MG63 (cell line): ENCODE results near the gene REP15. TPM values are rescaled to one million over a fixed set of nuclear protein-coding genes. Genes with fewer than 3 reads are reported as not detected.
"Not testable (repeated sequence)": the region's sequence is repeated elsewhere in the genome, so short reads cannot be mapped to it uniquely, and the experiment has no call there.

Experiments used
- DNase-seq: peaks from one replicate; pipeline ENCODE4 v3.0.0-alpha.2; 2020
- H3K27me3 ChIP-seq: fragments of 250-450 bp; sonication (Bioruptor Pico); 2 replicates; pipeline ENCODE4 v1.5.1; 2020; ENCODE audit warnings: mild to moderate bottlenecking, moderate library complexity
- H3K36me3 ChIP-seq: fragments of 250-450 bp; sonication (Bioruptor Pico); 2 replicates; pipeline ENCODE4 v1.5.1; 2020; ENCODE audit warnings: mild to moderate bottlenecking, moderate library complexity
- H3K4me3 ChIP-seq: fragments of 250-450 bp; sonication (Bioruptor Pico); 2 replicates; pipeline ENCODE4 v1.5.1; 2020; ENCODE audit warnings: mild to moderate bottlenecking, moderate library complexity
- H3K9me3 ChIP-seq: fragments of 250-450 bp; sonication (Bioruptor Pico); 2 replicates; pipeline ENCODE4 v1.5.1; 2020; ENCODE audit warnings: mild to moderate bottlenecking, moderate library complexity
- total RNA-seq: library from RNA; depleted of rRNA; stranded (reverse); fragments of >200 nt; shearing (Covaris generic); gene quantifications from 2 replicates; pipeline ENCODE4 v1.2.3, GENCODE V29; 2014; ENCODE audit warnings: low replicate concordance; rRNA removed

Gene REP15
- total RNA-seq, 1 experiment from 2014 or later: 1.4 TPM

DNA sequence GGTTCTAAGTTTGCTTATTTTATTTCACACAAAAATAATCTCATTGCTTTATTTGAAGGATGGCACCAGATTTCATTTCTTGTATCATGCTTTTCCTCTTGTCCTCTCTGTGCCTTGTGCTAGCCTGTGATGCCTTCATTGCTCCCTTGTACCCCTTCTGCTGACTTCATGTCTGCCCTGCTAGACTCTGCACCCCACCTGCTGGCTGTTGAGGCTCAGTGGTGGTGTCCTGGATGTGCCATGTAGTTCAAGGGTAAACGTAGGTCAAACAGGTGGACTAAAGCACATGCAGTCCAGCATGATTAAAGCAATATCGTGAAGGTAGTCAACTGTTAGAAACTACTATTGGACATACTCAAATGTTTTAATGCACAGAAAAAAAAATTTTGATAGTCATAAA is 36.0 kb downstream of the REP15 start:
- Histone ChIP-seq H3K9me3 (no peaks in the 10 kb centered on the region), H3K27me3 (no peaks in the 10 kb centered on the region), H3K4me3 (no peak overlapping the region), H3K36me3 (peaks cover 51% of the 10 kb centered on the region)
- DNase-seq: no peak

GRCh38 chr12:27733052-27733656 is 36.9 kb downstream of the REP15 start:
- no peak overlapping the region for H3K4me3 ChIP-seq
- H3K9me3 ChIP-seq: no peaks in the 10 kb centered on the region
- H3K27me3 ChIP-seq: no peaks in the 10 kb centered on the region
- H3K36me3 ChIP-seq: peaks cover 53% of the 10 kb centered on the region
- DNase-seq: peak; percentile 25

DNA sequence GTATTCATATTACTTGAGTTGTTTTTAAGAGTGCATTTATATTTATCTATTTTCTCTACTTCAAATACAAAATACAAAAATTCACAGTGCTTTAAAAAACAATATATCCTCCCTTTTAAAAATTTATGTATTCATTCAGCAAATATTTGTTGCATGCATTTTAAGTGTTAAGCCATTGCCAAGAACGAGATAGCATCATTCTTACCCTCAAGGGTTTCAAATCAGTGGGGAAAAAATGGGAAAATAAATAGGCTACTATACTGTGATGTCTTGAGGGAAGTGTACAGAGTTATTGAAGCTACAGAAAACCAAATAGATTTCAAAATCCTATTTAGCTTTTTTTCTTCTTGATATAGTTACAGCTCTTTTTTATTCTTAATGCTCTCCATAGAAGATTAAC is 37.5 kb downstream of the REP15 start:
- peaks cover 59% of the 10 kb centered on the region for H3K36me3 ChIP-seq
- no peaks in the 10 kb centered on the region for H3K27me3 ChIP-seq
- no peaks in the 10 kb centered on the region for H3K9me3 ChIP-seq
- DNase-seq: no peak
- no peak overlapping the region for H3K4me3 ChIP-seq

- DNase-seq, H3K4me3 ChIP-seq, H3K9me3 ChIP-seq, H3K27me3 ChIP-seq: not testable (repeated sequence)
- peaks cover 59% of the 10 kb centered on the region for H3K36me3 ChIP-seq
Measured at GRCh38 chr12:27734321-27734720, 38.1 kb downstream of the REP15 start.

DNA sequence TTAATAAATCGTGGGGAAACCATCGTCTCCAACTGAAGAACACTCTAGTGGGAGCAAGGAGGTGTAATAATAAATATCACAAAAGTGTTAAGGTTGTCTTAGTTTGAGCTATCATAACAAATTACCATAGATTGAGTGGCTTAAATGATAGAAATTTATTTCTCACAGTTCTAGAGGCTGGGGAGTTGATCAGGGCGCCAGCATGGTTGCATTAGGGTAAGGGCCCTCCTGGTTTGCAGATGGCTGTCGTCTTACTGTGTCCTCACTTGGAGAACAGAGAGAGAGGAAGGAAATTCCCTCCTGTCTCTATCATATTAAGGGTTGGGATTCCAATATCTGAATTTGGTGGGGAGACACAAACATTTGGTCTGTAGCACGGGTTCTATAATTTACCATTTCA is 47.4 kb downstream of the REP15 start:
- no peak for DNase-seq
- Histone ChIP-seq H3K4me3 (no peak overlapping the region), H3K36me3 (peaks cover 36% of the 10 kb centered on the region), H3K9me3 (no peaks in the 10 kb centered on the region), H3K27me3 (no peaks in the 10 kb centered on the region)

DNA sequence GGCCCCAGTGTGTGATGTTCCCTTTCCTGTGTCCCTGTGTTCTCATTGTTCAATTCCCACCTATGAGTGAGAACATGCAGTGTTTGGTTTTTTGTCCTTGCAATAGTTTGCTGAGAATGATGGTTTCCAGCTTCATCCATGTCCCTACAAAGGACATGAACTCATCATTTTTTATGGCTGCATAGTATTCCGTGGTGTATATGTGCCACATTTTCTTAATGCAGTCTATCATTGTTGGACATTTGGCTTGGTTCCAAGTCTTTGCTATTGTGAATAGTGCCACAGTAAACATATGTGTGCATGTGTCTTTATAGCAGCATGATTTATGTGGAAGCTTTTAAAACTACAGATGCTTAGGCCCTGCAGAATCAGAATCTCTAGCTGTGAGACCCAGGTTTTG is 49.5 kb downstream of the REP15 start:
- H3K9me3 ChIP-seq, H3K27me3 ChIP-seq, DNase-seq, H3K4me3 ChIP-seq: not testable (repeated sequence)
- H3K36me3 ChIP-seq: peaks cover 37% of the 10 kb centered on the region

Other genes starting within 250 kb of the REP15 start
- not detected in 2 replicates for gene SMCO2, start 249.7 kb upstream of the REP15 start, total RNA-seq
- 42.3 and 45.7 TPM in 2 replicates for gene PPFIBP1, start 172.2 kb upstream of the REP15 start, total RNA-seq
- 78.8 and 88.8 TPM in 2 replicates for gene MRPS35, start 14.4 kb downstream of the REP15 start, total RNA-seq
- 10.6 and 13.6 TPM in 2 replicates for gene KLHL42, start 83.8 kb downstream of the REP15 start, total RNA-seq
- gene MANSC4, start 83.8 kb downstream of the REP15 start, total RNA-seq: not detected in 2 replicates